Stimulated activated CD4-positive, alpha-beta T cell treated with anti-CD3 and anti-CD28 coated beads, Interleukin-12 subunit alpha, Interleukin-12 subunit beta, amount 100 ng/mL, for 48 hours (primary cell): ENCODE data around the gene OR2L8.

ENCODE experiments used
- DNase-seq, 3 donors: peaks; one replicate each; pipeline ENCODE4 v3.0.0-alpha.2; 2020; ENCODE audit warnings: low read depth in 2 of 3, low spot score in 1 of 3

Gene OR2L8

GRCh38 chr1:247948558-247948957, at the start of gene OR2L8:
TSS of gene OR2L8 (plus strand) at chr1:247948858. CDS start at chr1:247948858, 0 bp downstream.
- no peak for DNase-seq

- DNase-seq: no peak
Observed at GRCh38 chr1:247904122-247904521, 44.5 kb upstream of the OR2L8 start.

- DNase-seq: no peak
Observed at GRCh38 chr1:247905181-247905580, 43.5 kb upstream of the OR2L8 start.

- no peak for DNase-seq
Observed at GRCh38 chr1:247905910-247906503, 42.7 kb upstream of the OR2L8 start.

- DNase-seq: peak in 2 of 3 donors; percentile 0 to 6
Observed at GRCh38 chr1:247906504-247907047, 42.1 kb upstream of the OR2L8 start.

GRCh38 chr1:247908766-247909165, 39.9 kb upstream of the OR2L8 start:
- no peak for DNase-seq

- DNase-seq: no peak
Observed at GRCh38 chr1:247913786-247914185, 34.9 kb upstream of the OR2L8 start.

- DNase-seq: no peak
Observed at GRCh38 chr1:247914941-247915662, 33.6 kb upstream of the OR2L8 start.

- DNase-seq: no peak
Observed at GRCh38 chr1:247919952-247920351, 28.7 kb upstream of the OR2L8 start, which contains the start of gene OR2T8. TSS of gene OR2T8 (plus strand) at chr1:247920252. CDS start at chr1:247921018, 766 bp downstream.

GRCh38 chr1:247923941-247924340, 24.7 kb upstream of the OR2L8 start:
- DNase-seq: no peak

- no peak for DNase-seq
Observed at GRCh38 chr1:247924868-247925267, 23.8 kb upstream of the OR2L8 start, which contains the start of gene OR2AJ1. TSS of gene OR2AJ1 (plus strand) at chr1:247924889. CDS start at chr1:247933769, 8,880 bp downstream.

- DNase-seq: no peak
Observed at GRCh38 chr1:247933989-247934388, 14.7 kb upstream of the OR2L8 start.

- DNase-seq: no peak
Observed at GRCh38 chr1:247935781-247936180, 12.9 kb upstream of the OR2L8 start.

GRCh38 chr1:247936415-247936814, 12.2 kb upstream of the OR2L8 start:
- no peak for DNase-seq

GRCh38 chr1:247936965-247937734, 11.5 kb upstream of the OR2L8 start:
- DNase-seq: peak; percentile 60 to 94 (median 94)

GRCh38 chr1:247942624-247943023, 6.0 kb upstream of the OR2L8 start:
- DNase-seq: no peak

- DNase-seq: no peak
Observed at GRCh38 chr1:247953408-247953807, 4.8 kb downstream of the OR2L8 start.

GRCh38 chr1:247961791-247962190, 13.1 kb downstream of the OR2L8 start:
- no peak for DNase-seq

GRCh38 chr1:247962911-247963588, 14.4 kb downstream of the OR2L8 start:
- no peak for DNase-seq

GRCh38 chr1:247964933-247965332, 16.3 kb downstream of the OR2L8 start, which contains the start of gene OR2AK2:
TSS of gene OR2AK2 (plus strand) at chr1:247965233. CDS start at chr1:247965377, 144 bp downstream.
- DNase-seq: no peak
